NT2/D1 (cell line): Measurements from ENCODE around the gene KCNC1.

ENCODE experiments used
- YY1 ChIP-seq: IDR thresholded peaks from 2 replicates; pipeline ENCODE4 v1.6.1; 2011; ENCODE audit not compliant: insufficient read length, insufficient read depth
- ZNF274 ChIP-seq: IDR thresholded peaks from 2 replicates; pipeline ENCODE4 v1.6.1; 2011; ENCODE audit warnings: mild to moderate bottlenecking, low read depth, low read length

DNA sequence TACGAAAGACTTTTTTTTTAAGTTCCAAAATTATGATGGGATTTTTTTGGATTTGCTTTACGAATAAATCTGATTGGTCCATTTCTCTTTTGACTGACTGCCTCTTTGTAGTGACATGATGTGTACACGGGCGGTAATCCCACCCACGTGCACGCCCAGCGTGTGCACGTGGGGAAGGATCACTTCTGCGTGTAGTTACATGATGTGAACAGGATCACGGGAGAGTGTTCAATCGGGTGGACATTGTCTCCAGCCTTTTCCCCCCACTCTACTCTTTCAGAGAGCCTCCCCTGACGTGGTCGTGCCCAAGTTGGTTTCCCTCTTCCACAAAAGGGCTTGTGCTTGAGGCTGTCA, 43.1 kb downstream of the KCNC1 start:
- TF ChIP-seq YY1 (no peak), ZNF274 (no peak)
